Measurements from ENCODE around the gene HAND1.

Gene HAND1

GRCh38 chr5:154459015-154459414 lies 19.0 kb downstream of the HAND1 start:
- Histone ChIP-seq H3K4me3 (replicated peaks; ENCODE audit: insufficient read depth, low read length) (no peak overlapping the region), H3K27me3 (ENCODE audit: insufficient read depth, poor library complexity, severe bottlenecking) (no peaks in the 10 kb centered on the region), H3K27ac (replicated peaks) (no peak overlapping the region)
- no peak for TF ChIP-seq CTCF (IDR thresholded peaks at IDR 0.05; ENCODE audit: insufficient read depth, low read length)
- TF ChIP-seq, protein P1, sequence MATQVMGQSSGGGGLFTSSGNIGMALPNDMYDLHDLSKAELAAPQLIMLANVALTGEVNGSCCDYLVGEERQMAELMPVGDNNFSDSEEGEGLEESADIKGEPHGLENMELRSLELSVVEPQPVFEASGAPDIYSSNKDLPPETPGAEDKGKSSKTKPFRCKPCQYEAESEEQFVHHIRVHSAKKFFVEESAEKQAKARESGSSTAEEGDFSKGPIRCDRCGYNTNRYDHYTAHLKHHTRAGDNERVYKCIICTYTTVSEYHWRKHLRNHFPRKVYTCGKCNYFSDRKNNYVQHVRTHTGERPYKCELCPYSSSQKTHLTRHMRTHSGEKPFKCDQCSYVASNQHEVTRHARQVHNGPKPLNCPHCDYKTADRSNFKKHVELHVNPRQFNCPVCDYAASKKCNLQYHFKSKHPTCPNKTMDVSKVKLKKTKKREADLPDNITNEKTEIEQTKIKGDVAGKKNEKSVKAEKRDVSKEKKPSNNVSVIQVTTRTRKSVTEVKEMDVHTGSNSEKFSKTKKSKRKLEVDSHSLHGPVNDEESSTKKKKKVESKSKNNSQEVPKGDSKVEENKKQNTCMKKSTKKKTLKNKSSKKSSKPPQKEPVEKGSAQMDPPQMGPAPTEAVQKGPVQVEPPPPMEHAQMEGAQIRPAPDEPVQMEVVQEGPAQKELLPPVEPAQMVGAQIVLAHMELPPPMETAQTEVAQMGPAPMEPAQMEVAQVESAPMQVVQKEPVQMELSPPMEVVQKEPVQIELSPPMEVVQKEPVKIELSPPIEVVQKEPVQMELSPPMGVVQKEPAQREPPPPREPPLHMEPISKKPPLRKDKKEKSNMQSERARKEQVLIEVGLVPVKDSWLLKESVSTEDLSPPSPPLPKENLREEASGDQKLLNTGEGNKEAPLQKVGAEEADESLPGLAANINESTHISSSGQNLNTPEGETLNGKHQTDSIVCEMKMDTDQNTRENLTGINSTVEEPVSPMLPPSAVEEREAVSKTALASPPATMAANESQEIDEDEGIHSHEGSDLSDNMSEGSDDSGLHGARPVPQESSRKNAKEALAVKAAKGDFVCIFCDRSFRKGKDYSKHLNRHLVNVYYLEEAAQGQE (IDR thresholded peaks at IDR 0.05; ENCODE audit: insufficient replicate concordance, low read depth) = no peak
- TF ChIP-seq GABPA (IDR thresholded peaks at IDR 0.05; ENCODE audit: low read depth) = no peak
- TF ChIP-seq POLR2AphosphoS5 (IDR thresholded peaks at IDR 0.05; ENCODE audit: low read depth) = no peak
- TF ChIP-seq SPI1 (IDR thresholded peaks at IDR 0.05; ENCODE audit: borderline replicate concordance, low read depth) = no peak
- no peak for DNase-seq (ENCODE audit: low read depth in 1 of 2, low spot score in 1 of 2)

DNA sequence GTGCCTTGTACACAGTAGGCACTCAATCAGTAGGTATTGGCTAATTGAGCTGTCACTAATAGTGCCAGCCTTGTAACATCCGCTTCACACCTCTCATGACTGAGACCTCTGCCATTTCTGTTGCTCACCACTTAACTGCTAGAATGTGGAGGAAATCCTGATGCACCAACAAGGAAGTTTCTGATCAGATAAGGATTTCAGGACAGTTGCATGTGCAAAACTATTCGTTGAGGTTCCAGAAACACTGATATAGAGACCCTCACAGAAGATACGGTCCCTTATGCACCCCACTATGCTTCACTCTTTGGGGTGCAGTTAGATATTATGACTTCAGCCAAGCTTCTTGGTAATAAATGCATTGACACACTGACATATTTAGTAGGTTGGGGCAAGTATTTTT lies 21.5 kb downstream of the HAND1 start:
- no peak for DNase-seq (ENCODE audit: low read depth in 1 of 2, low spot score in 1 of 2)
- Histone ChIP-seq H3K27me3 (ENCODE audit: insufficient read depth, poor library complexity, severe bottlenecking) (no peaks in the 10 kb centered on the region), H3K4me3 (replicated peaks; ENCODE audit: insufficient read depth, low read length) (no peak overlapping the region), H3K27ac (replicated peaks) (no peak overlapping the region)
- TF ChIP-seq GABPA (IDR thresholded peaks at IDR 0.05; ENCODE audit: low read depth) (no peak), POLR2AphosphoS5 (IDR thresholded peaks at IDR 0.05; ENCODE audit: low read depth) (no peak), SPI1 (IDR thresholded peaks at IDR 0.05; ENCODE audit: borderline replicate concordance, low read depth) (no peak), CTCF (IDR thresholded peaks at IDR 0.05; ENCODE audit: insufficient read depth, low read length) (no peak)
- TF ChIP-seq, protein P1 (IDR thresholded peaks at IDR 0.05; ENCODE audit: insufficient replicate concordance, low read depth) = no peak

GRCh38 chr5:154455585-154455984 lies 22.4 kb downstream of the HAND1 start:
- TF ChIP-seq GABPA (IDR thresholded peaks at IDR 0.05; ENCODE audit: low read depth) (no peak), POLR2AphosphoS5 (IDR thresholded peaks at IDR 0.05; ENCODE audit: low read depth) (no peak), CTCF (IDR thresholded peaks at IDR 0.05; ENCODE audit: insufficient read depth, low read length) (no peak), SPI1 (IDR thresholded peaks at IDR 0.05; ENCODE audit: borderline replicate concordance, low read depth) (no peak)
- TF ChIP-seq, protein P1 (IDR thresholded peaks at IDR 0.05; ENCODE audit: insufficient replicate concordance, low read depth) = no peak
- Histone ChIP-seq H3K27ac (replicated peaks) (no peak overlapping the region), H3K27me3 (ENCODE audit: insufficient read depth, poor library complexity, severe bottlenecking) (no peaks in the 10 kb centered on the region), H3K4me3 (replicated peaks; ENCODE audit: insufficient read depth, low read length) (no peak overlapping the region)
- no peak for DNase-seq (ENCODE audit: low read depth in 1 of 2, low spot score in 1 of 2)

All from HL-60 (cell line).